ENCODE results near the gene PLA2G4D.

Gene PLA2G4D

GRCh38 chr15:42069496-42070278 is 24.7 kb downstream of the PLA2G4D start:
- DNase-seq, result no peak

GRCh38 chr15:42069025-42069424 is 25.3 kb downstream of the PLA2G4D start:
- DNase-seq, result no peak

DNA sequence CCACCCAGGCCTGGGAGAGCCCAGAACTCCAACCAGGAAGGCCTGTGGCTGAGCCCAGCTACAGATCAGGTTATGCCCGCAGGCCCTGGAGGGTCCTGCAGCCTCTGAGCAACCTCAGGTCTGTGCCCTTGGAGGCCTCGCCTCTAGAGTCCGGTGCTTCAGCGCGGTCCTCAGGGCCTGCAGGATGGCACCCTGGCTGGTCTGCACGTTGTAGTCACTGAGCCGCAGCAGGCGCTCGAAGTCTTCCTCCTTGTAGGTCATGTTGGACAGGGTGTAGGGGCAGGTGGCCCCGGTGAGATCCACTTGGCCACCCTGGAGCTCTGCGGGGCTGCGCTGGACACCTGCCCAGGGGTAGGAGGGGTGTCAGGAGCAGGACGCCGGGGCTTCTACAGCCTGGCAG is 25.8 kb downstream of the PLA2G4D start:
- no peak for DNase-seq

GRCh38 chr15:42066764-42067415 is 27.5 kb downstream of the PLA2G4D start:
- DNase-seq, result no peak

GRCh38 chr15:42065468-42065867 is 28.9 kb downstream of the PLA2G4D start:
- DNase-seq, result no peak

DNA sequence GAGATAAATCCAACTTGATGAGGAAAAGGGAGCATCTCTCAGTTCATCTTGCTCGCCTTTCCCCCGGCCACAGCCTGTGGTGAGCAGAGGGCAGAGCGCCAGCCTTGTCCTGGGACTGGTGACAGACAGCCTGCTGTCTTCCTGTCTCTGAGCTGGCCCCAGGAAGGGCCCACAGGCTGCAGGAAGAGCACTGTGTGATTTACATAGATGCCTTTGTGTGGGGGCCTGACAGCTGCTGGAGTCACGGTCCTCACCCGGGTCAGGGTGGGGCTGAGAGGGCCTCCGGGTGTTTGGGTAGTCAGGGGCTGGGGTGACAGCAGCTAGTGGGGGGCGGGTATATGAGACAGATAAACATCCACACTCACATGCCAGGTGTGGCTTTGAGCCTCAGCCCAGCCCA is 29.3 kb downstream of the PLA2G4D start:
- peak; percentile 32 for DNase-seq

DNA sequence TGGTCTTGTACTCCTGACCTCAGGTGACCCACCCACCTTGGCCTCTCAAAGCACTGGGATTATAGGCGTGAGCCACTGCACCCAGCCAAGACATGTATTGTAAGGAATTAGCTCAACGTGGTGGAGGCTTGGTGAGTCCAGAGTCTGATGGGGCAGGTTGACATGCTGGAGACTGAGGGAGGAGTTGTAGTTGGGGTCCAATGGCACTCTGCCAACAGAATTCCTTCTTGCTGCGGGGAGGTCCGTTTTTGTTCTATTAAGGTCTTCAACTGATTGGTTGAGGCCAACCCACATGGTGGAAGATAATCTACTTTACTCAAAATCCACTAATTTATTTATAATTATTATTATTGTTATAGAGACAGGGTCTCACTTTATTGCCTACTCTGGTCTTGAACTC is 30.1 kb downstream of the PLA2G4D start:
- DNase-seq, result no peak

DNA sequence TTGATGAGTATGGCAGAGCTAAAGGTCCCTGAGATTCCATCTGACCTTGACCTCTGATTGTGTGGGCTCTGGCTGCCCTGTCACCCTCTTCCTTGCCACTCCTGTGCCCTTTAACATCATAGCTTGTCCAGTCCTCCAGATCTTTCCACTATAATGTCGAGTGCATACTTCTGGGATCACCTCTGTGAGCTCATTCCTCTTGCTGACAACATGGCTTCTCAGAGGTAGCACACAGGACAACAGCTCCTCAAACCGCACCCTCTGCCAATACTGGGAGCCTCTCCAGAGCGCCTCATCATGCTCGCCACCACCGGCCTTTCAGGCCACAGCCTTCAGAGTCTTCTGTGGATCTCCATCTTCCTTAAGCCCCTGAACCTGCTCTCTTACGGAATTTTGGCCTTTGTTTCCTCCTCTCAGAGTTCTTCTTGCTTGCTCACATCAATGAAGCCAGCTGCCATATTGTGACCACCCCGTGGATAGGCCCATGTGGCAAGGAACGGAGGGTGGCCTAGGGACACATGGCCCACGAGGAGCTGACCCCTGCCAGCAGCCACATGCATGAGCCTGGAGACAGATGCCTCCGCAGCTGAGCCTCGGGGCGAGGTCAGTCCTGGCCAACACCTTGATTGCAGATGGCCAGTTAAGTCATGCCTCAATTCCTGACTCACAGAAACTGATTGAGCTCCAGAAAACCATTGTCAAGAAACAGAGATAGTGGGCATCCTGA is 31.1 kb downstream of the PLA2G4D start:
- DNase-seq, result no peak

DNA sequence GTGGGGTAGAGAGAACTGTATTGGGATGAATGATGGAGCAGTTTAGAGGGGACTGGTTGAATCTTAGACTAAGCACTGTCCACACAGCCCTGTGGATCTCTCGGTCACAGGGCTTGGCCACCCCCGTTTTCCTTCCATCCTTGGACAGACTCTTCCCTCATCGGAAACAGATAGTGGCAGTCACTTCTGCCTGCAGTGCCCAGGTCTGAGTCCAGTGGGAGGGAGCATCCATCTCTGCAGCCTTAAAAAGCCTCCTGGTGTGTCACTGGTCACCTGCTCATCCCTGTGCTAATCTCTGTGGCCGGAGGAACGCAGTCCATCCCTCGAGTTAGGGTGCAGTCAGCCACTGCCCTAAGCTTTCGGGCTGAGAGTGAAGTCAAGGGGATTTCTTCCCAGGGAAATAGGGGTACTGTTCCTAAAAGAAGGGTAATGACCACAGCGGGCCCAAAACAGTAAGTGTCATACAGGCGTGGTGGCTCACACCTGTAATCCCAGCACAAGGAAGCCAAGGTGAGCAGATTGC is 32.0 kb downstream of the PLA2G4D start:
- no peak for DNase-seq

- DNase-seq, result no peak
Observed at GRCh38 chr15:42060797-42061196, 33.6 kb downstream of the PLA2G4D start.

DNA sequence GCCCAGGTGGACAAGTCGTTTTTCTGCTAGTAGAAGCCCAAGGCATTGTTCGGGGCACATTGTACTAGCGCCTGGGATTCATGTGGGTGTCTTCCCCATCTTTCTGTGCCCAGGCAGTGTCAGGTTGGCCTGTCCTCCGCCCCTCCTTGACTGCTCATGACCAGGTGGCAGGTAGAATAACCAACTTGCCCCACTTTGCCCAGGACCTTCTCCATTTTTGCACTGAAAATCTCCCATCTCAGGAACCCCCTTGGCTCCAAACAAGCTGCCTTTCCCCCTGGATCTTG is 33.9 kb downstream of the PLA2G4D start:
- no peak for DNase-seq

GRCh38 chr15:42059661-42060476 is 34.5 kb downstream of the PLA2G4D start:
- peak; percentile 71 for DNase-seq

- no peak for DNase-seq
Observed at GRCh38 chr15:42058791-42059190, 35.6 kb downstream of the PLA2G4D start.

DNA sequence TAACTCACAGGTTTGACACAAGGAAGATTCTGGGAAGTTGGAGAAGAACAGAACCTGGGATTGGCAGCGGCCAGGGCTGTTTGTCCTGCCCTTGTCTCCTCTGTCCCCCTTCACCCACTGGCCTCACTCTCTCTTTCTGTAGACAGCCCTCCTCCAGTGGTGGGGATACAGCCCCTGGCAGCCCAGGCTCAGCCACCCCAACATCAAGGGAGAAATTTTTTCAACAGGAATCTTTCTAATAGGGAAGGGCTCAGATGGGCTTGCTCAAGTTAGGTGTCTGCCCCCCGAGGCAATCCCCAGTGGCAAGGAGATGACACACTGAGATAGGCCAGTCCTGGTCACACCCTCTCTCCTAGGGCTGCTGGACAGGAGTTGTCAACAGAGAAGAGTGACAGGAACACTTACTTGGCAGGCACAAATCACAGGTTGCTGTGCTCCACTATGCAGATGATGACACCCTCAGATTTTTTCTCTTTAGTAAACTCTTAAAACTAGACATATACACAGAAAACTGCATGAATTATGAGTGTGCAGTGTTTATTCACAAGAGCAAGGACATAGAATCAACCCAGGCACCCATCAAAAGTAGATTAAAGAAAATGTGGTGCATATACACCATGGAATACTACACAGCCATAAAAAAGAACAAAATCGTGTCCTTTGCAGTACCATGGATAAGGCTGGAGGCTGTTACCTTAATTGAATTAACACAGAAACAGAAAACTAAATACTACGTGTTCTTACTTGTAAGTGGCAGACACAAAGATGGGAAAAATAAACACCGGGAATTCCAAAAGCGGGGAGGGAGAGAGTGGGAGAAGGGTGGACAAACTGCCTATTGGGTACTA is 36.3 kb downstream of the PLA2G4D start:
- DNase-seq, result no peak

- peak; percentile 84 for DNase-seq
Observed at GRCh38 chr15:42056934-42057798, 37.2 kb downstream of the PLA2G4D start.

DNA sequence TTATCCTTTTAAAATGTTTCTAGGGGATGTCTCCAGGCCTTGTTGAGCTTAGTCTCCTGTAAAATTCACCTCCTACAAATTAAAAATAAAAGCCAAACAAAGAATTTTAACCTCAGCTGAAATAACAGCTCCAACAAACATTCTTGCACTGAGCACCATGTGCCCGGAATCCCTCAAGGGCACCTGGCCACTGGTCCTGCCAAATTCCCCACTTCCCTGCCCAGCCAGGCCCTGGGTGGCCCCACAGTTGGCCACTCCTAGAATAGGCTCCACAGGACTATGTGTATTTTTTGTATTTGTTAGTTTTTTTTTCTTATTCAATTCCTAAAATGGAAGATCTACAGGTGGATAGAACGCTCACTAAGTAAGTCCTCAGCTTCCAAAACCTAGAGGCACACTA is 40.4 kb downstream of the PLA2G4D start:
- DNase-seq, result no peak

DNA sequence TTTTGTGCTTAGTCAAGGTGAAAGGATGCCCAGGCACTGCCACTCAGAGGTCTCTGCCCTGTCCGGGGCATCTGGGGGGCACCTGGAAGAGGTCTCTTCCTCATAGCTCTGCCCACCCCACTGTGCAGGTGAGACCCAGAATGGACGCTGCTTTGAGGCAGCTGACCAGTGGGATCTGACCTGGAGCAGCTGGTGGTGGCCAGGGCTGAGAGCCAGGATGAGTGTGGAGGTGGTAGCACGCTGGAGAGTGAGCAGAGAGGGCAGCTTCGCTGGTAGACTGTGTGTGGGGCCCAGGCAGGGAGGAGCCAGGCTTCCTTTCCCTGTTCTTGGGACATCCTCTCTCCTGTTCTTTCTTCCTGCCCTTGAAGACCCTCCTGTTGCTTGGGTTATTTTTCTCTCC is 41.4 kb downstream of the PLA2G4D start:
- no peak for DNase-seq

GRCh38 chr15:42050484-42051255 is 43.7 kb downstream of the PLA2G4D start:
- no peak for DNase-seq

- no peak for DNase-seq
Observed at GRCh38 chr15:42048821-42049200, 45.6 kb downstream of the PLA2G4D start.

All from hematopoietic multipotent progenitor cell treated with erythropoietin and hydrocortisone succinate and interleukin-3 and kit ligand, for 6 days (in vitro differentiated cells).